ENCODE measurements around the gene GFRA1.

The GFRA1 gene

GRCh38 chr10:116113721-116114501 lies 159.1 kb downstream of the GFRA1 start:
- H3K4me3 ChIP-seq (ENCODE audit: low read depth, low read length): no peak overlapping the region
- no peak for TF ChIP-seq CTCF (IDR thresholded peaks at IDR 0.05; ENCODE audit: borderline replicate concordance, insufficient read depth, low read depth, low read length)

- no peak overlapping the region for H3K4me3 ChIP-seq (ENCODE audit: low read depth, low read length)
- TF ChIP-seq CTCF (IDR thresholded peaks at IDR 0.05; ENCODE audit: borderline replicate concordance, insufficient read depth, low read depth, low read length): no peak
These were observed 160.5 kb downstream of the GFRA1 start for GRCh38 chr10:116112232-116113231.

GRCh38 chr10:116111483-116112095 lies 161.4 kb downstream of the GFRA1 start:
- TF ChIP-seq CTCF (IDR thresholded peaks at IDR 0.05; ENCODE audit: borderline replicate concordance, insufficient read depth, low read depth, low read length): no peak
- no peak overlapping the region for H3K4me3 ChIP-seq (ENCODE audit: low read depth, low read length)

GRCh38 chr10:116110736-116111135 lies 162.3 kb downstream of the GFRA1 start:
- TF ChIP-seq CTCF (IDR thresholded peaks at IDR 0.05; ENCODE audit: borderline replicate concordance, insufficient read depth, low read depth, low read length): no peak
- H3K4me3 ChIP-seq (ENCODE audit: low read depth, low read length): no peak overlapping the region

- TF ChIP-seq CTCF (IDR thresholded peaks at IDR 0.05; ENCODE audit: borderline replicate concordance, insufficient read depth, low read depth, low read length): no peak
- no peak overlapping the region for H3K4me3 ChIP-seq (ENCODE audit: low read depth, low read length)
These were observed 163.1 kb downstream of the GFRA1 start for GRCh38 chr10:116109881-116110280.

GRCh38 chr10:116109481-116109880 lies 163.5 kb downstream of the GFRA1 start:
- TF ChIP-seq CTCF (IDR thresholded peaks at IDR 0.05; ENCODE audit: borderline replicate concordance, insufficient read depth, low read depth, low read length): no peak
- no peak overlapping the region for H3K4me3 ChIP-seq (ENCODE audit: low read depth, low read length)

Data from GM12875 (cell line).